DMS53 (cell line): ENCODE data around the gene GRK5.
A peak's percentile ranks its signal among the peaks of the same experiment; 100 is the strongest.

Experiments
- DNase-seq: peaks from one replicate; lab custom pipeline; 2025; lab: John Stamatoyannopoulos, UW

The GRK5 gene

GRCh38 chr10:119341459-119342301, 134.3 kb downstream of the GRK5 start:
- DNase-seq, result peak; percentile 22

GRCh38 chr10:119342335-119342734, 135.0 kb downstream of the GRK5 start:
- DNase-seq, result no peak

- no peak for DNase-seq
Measured at GRCh38 chr10:119343011-119343601, 135.7 kb downstream of the GRK5 start.

GRCh38 chr10:119344381-119344780, 137.0 kb downstream of the GRK5 start:
- no peak for DNase-seq

- no peak for DNase-seq
Measured at GRCh38 chr10:119346095-119346832, 138.9 kb downstream of the GRK5 start.

- no peak for DNase-seq
Measured at GRCh38 chr10:119347181-119347974, 140.0 kb downstream of the GRK5 start.

- DNase-seq, result no peak
Measured at GRCh38 chr10:119348106-119348505, 140.7 kb downstream of the GRK5 start.

- DNase-seq, result no peak
Measured at GRCh38 chr10:119348516-119349240, 141.3 kb downstream of the GRK5 start.

- DNase-seq, result no peak
Measured at GRCh38 chr10:119349341-119349740, 142.0 kb downstream of the GRK5 start.

GRCh38 chr10:119349937-119350501, 142.6 kb downstream of the GRK5 start:
- no peak for DNase-seq

- DNase-seq, result no peak
Measured at GRCh38 chr10:119350502-119351097, 143.2 kb downstream of the GRK5 start.

GRCh38 chr10:119351189-119351588, 143.8 kb downstream of the GRK5 start:
- DNase-seq, result no peak

- DNase-seq, result peak; percentile 21
Measured at GRCh38 chr10:119352042-119352441, 144.7 kb downstream of the GRK5 start.

- DNase-seq, result no peak
Measured at GRCh38 chr10:119352807-119353206, 145.4 kb downstream of the GRK5 start.

GRCh38 chr10:119353421-119353820, 146.1 kb downstream of the GRK5 start:
- DNase-seq, result peak; percentile 20

GRCh38 chr10:119355930-119356329, 148.6 kb downstream of the GRK5 start:
- peak; percentile 40 for DNase-seq

- no peak for DNase-seq
Measured at GRCh38 chr10:119357412-119358151, 150.2 kb downstream of the GRK5 start.

- no peak for DNase-seq
Measured at GRCh38 chr10:119358152-119358512, 150.8 kb downstream of the GRK5 start.

- DNase-seq, result no peak
Measured at GRCh38 chr10:119358567-119358966, 151.2 kb downstream of the GRK5 start.

GRCh38 chr10:119359025-119359424, 151.7 kb downstream of the GRK5 start:
- no peak for DNase-seq
